Chondrocyte (in vitro differentiated cells): ENCODE measurements around the gene MSLN. TPM values are rescaled to one million over a fixed set of nuclear protein-coding genes. Genes with fewer than 3 reads are reported as not detected.

Experiments
- DNase-seq: peaks from one replicate; pipeline ENCODE4 v3.0.0; 2021; ENCODE audit warnings: mixed read lengths, low spot score
- H3K27ac Mint-ChIP-seq: one replicate; pipeline ENCODE4 v1.8.0; 2021; ENCODE audit warnings: mild to moderate bottlenecking, moderate library complexity, mixed read lengths; ENCODE audit not compliant: unreplicated experiment
- H3K27me3 Mint-ChIP-seq: 2 replicates; pipeline ENCODE4 v1.8.0; 2021; ENCODE audit warnings: low read depth, mixed read lengths
- H3K36me3 Mint-ChIP-seq: 2 replicates; pipeline ENCODE4 v1.8.0; 2021; ENCODE audit warnings: low read depth, mixed read lengths
- H3K4me1 Mint-ChIP-seq: 2 replicates; pipeline ENCODE4 v1.8.0; 2021; ENCODE audit warnings: low read depth, mild to moderate bottlenecking, mixed read lengths
- H3K4me3 Mint-ChIP-seq: one replicate; pipeline ENCODE4 v1.8.0; 2021; ENCODE audit warnings: mild to moderate bottlenecking, moderate library complexity, mixed read lengths; ENCODE audit not compliant: unreplicated experiment
- H3K9me3 Mint-ChIP-seq: 2 replicates; pipeline ENCODE4 v1.8.0; 2021; ENCODE audit warnings: low read depth, mixed read lengths
- total RNA-seq: library from RNA; stranded (reverse); gene quantifications from 3 replicates; pipeline ENCODE4 v1.2.1, GENCODE V29; 2021
- TF ChIP-seq, protein P1 (sequence below): fragments of 200-600 bp; sonication (generic); IDR thresholded peaks from 2 replicates; pipeline ENCODE4 v1.5.0; 2021; ENCODE audit warnings: antibody characterized with exemption, mild to moderate bottlenecking, moderate library complexity

Gene MSLN
- total RNA-seq, 1 donor from 2014 or later: not detected

DNA sequence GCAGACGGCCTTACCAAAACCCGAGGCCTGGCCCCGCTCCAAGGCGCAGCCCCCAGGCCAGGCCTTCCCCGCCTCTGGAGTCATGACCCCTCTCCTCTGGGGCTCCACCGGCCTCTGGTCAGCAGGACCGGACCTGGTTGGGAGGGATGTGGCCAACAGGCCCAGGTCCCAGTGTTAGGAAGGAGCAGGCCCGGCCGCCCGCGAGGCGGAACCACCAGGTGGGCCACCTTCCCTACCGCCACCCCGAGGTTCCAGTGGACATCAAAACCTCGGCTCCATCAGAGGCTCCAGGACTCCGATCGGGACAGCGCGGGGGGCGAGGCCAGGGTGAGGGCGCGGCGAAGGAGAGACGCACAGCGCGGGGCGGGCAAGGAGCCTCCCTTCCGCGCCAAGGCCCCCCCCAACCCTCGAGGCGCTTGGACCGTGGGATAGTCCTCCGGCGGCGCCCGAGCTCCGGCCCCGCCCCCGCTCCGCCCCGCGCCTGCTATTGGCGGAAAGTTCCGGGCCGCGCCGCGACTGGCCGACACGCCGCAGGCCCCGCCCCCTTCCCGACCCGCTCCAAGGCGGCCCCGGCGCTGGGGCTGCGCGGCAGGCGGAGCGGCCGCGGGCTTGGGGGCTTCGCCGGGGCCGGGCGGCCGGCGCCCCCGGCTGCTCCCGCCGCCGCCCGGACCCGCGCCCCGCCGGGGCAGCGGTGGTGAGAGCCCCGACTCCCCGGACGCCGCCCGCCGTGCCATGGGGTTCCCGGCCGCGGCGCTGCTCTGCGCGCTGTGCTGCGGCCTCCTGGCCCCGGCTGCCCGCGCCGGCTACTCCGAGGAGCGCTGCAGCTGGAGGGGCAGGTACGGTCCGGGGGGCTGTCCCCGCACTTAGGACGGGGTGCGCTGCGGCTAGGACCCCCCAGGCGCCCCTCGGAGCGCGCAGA lies 45.7 kb upstream of the MSLN start, which contains the start of gene METRN:
Gene METRN, plus strand, starts transcription at position 561 of the 919 bp plus-strand sequence. Its CDS starts 172 bp downstream, at position 733.
- Mint-ChIP-seq H3K36me3 (no peaks in the 10 kb centered on the region), H3K4me3 (peak within 1 kb of the TSS; percentile 70), H3K4me1 (peaks cover 23% of the 10 kb centered on the region), H3K9me3 (no peaks in the 10 kb centered on the region), H3K27ac (peak within 1 kb of the TSS; percentile 17), H3K27me3 (peaks cover 1% of the 10 kb centered on the region)
- no peak for DNase-seq
- TF ChIP-seq, protein P1, sequence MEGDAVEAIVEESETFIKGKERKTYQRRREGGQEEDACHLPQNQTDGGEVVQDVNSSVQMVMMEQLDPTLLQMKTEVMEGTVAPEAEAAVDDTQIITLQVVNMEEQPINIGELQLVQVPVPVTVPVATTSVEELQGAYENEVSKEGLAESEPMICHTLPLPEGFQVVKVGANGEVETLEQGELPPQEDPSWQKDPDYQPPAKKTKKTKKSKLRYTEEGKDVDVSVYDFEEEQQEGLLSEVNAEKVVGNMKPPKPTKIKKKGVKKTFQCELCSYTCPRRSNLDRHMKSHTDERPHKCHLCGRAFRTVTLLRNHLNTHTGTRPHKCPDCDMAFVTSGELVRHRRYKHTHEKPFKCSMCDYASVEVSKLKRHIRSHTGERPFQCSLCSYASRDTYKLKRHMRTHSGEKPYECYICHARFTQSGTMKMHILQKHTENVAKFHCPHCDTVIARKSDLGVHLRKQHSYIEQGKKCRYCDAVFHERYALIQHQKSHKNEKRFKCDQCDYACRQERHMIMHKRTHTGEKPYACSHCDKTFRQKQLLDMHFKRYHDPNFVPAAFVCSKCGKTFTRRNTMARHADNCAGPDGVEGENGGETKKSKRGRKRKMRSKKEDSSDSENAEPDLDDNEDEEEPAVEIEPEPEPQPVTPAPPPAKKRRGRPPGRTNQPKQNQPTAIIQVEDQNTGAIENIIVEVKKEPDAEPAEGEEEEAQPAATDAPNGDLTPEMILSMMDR: peak; percentile 7

DNA sequence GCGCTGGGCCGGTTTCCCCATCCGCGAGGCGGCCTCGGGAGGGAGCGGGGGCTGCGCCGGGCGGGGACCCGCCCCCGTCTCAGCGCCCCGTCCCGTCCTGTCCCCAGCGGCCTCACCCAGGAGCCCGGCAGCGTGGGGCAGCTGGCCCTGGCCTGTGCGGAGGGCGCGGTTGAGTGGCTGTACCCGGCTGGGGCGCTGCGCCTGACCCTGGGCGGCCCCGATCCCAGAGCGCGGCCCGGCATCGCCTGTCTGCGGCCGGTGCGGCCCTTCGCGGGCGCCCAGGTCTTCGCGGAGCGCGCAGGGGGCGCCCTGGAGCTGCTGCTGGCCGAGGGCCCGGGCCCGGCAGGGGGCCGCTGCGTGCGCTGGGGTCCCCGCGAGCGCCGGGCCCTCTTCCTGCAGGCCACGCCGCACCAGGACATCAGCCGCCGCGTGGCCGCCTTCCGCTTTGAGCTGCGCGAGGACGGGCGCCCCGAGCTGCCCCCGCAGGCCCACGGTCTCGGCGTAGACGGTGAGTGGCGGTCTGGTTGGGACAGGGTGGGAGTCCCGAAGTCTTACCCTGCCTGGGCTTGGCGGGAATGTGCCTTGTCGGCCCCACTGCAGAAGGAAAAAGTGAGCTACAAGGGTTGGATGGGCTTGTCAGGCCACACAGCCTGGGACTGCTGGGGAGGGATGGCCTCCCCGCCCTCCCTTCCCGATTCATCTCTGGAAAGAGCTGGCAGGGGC lies 44.9 kb upstream of the MSLN start:
- peaks cover 28% of the 10 kb centered on the region for H3K4me1 Mint-ChIP-seq
- H3K4me3 Mint-ChIP-seq: peak overlapping the region; percentile 70
- DNase-seq: no peak
- H3K27ac Mint-ChIP-seq: peak overlapping the region; percentile 17
- no peaks in the 10 kb centered on the region for H3K9me3 Mint-ChIP-seq
- no peaks in the 10 kb centered on the region for H3K36me3 Mint-ChIP-seq
- no peaks in the 10 kb centered on the region for H3K27me3 Mint-ChIP-seq
- TF ChIP-seq, protein P1: peak; percentile 66

DNA sequence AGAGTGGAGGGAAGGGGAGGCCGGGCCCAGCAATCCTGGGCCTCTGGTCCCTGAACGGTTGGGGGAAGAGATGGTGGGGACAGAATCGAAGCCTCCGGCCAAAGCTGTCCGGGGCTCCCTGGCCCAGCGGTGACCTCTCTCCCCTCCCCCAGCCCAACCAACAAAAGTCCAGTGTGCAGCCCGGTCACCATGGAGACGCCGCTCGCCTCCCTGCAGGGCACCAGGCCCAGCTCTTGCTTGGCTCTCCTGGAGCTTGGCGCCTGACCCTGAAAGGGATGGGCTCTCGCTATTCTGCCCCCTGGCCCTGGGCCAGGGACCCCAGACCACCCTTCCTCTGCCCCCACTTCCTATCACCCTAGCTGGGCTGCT lies 44.4 kb upstream of the MSLN start:
- Mint-ChIP-seq H3K36me3 (no peaks in the 10 kb centered on the region), H3K27me3 (no peaks in the 10 kb centered on the region), H3K4me1 (peaks cover 28% of the 10 kb centered on the region), H3K27ac (peak overlapping the region; percentile 17), H3K9me3 (no peaks in the 10 kb centered on the region), H3K4me3 (peak overlapping the region; percentile 70)
- no peak for DNase-seq
- TF ChIP-seq, protein P1: no peak

DNA sequence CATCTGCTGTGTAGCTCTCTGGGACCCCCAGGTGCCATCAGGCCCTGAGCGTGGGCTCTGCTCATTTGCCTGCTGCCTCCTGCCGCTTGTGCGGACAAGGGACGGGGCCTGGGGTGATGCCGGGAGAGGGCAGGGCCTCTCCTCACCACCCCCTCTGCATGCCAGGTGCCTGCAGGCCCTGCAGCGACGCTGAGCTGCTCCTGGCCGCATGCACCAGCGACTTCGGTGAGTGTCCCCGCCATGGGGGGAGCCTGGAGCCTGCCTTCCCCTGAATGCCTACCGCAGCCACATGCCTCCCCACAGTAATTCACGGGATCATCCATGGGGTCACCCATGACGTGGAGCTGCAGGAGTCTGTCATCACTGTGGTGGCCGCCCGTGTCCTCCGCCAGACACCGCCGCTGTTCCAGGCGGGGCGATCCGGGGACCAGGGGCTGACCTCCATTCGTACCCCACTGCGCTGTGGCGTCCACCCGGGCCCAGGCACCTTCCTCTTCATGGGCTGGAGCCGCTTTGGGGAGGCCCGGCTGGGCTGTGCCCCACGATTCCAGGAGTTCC lies 43.7 kb upstream of the MSLN start:
- Mint-ChIP-seq H3K27me3 (no peaks in the 10 kb centered on the region), H3K36me3 (no peaks in the 10 kb centered on the region), H3K9me3 (no peaks in the 10 kb centered on the region), H3K4me3 (no peak overlapping the region), H3K27ac (no peak overlapping the region), H3K4me1 (peaks cover 28% of the 10 kb centered on the region)
- TF ChIP-seq, protein P1: no peak
- no peak for DNase-seq
